H1 (cell line): ENCODE results near the gene BRD3OS. TPM values are rescaled to one million over a fixed set of nuclear protein-coding genes. Genes with fewer than 3 reads are reported as not detected.

Experiments used
- CTCF ChIA-PET: fragments of 300-600 bp; sonication (Branson Sonifier 250); formaldehyde crosslinking; loops from one replicate; lab custom pipeline; 2021; ENCODE audit not compliant: partially characterized antibody; lab: Charles Lee
- POLR2A ChIA-PET: fragments of 300-600 bp; sonication (Branson Sonifier 250); formaldehyde crosslinking; loops from one replicate; lab custom pipeline; 2021; ENCODE audit warnings: inconsistent platforms; ENCODE audit not compliant: partially characterized antibody; lab: Charles Lee
- DNase-seq, 2 experiments: peaks; one replicate each; pipeline versions ENCODE4 v3.0.0 to v3.0.0-alpha.2; 2010 to 2022; ENCODE audit warnings: low spot score in 2 of 2, low read depth in 1 of 2, mixed read lengths in 1 of 2
- FAIRE-seq: peaks from 2 replicates; lab custom pipeline; 2011; peaks lifted over from hg19 to GRCh38; lab: Jason Lieb, UNC
- H2AFZ ChIP-seq: 2 replicates; pipeline ENCODE4 v1.8.1; 2012; ENCODE audit warnings: low read length, inconsistent platforms
- H2AK5ac ChIP-seq: 2 replicates; pipeline ENCODE4 v1.6.1; 2013; ENCODE audit warnings: low read depth, low read length
- H2BK120ac ChIP-seq: replicated peaks from 2 replicates; pipeline ENCODE3; 2013; ENCODE audit warnings: low read depth, low read length, inconsistent platforms
- H2BK12ac ChIP-seq: 2 replicates; pipeline ENCODE4 v1.6.1; 2013; ENCODE audit warnings: low read depth, low read length
- H2BK15ac ChIP-seq: 2 replicates; pipeline ENCODE4 v1.6.1; 2013; ENCODE audit warnings: low read length
- H2BK20ac ChIP-seq: 2 replicates; pipeline ENCODE4 v1.6.1; 2013; ENCODE audit warnings: low read length
- H2BK5ac ChIP-seq: 2 replicates; pipeline ENCODE4 v1.6.1; 2013; ENCODE audit warnings: low read depth, low read length
- H3K14ac ChIP-seq: 2 replicates; pipeline ENCODE4 v1.6.1; 2013; ENCODE audit warnings: inconsistent platforms; ENCODE audit not compliant: insufficient read length
- H3K18ac ChIP-seq: 2 replicates; pipeline ENCODE4 v1.6.1; 2013; ENCODE audit warnings: low read length; ENCODE audit errors: extremely low read depth
- H3K23ac ChIP-seq: 2 replicates; pipeline ENCODE4 v1.6.1; 2013; ENCODE audit warnings: inconsistent platforms; ENCODE audit not compliant: insufficient read length
- H3K23me2 ChIP-seq: 2 replicates; pipeline ENCODE4 v1.6.1; 2013; ENCODE audit warnings: low read depth, low read length
- H3K27ac ChIP-seq: 2 replicates; pipeline ENCODE4 v1.6.1; 2011; ENCODE audit warnings: low read depth, low read length, inconsistent platforms
- H3K27me3 ChIP-seq, 4 experiments: replicated peaks in 1 of 4; 1 replicate in 1 of 4; 2 replicates in 3 of 4; pipeline versions ENCODE4 v1.6.1 to v1.8.1; 2011 to 2013; ENCODE audit warnings: low read length in 3 of 4, mild to moderate bottlenecking in 3 of 4, inconsistent platforms in 2 of 4, mixed read lengths in 2 of 4, moderate library complexity in 1 of 4; ENCODE audit not compliant: control insufficient read depth in 3 of 4, insufficient read depth in 3 of 4; ENCODE audit errors: extremely low read depth in 1 of 4
- H3K36me3 ChIP-seq, 4 experiments: 2 replicates each; pipeline versions ENCODE4 v1.6.1 to v1.8.1; 2011 to 2013; ENCODE audit warnings: mild to moderate bottlenecking in 4 of 4, low read length in 3 of 4, moderate library complexity in 2 of 4, control low read depth in 1 of 4, inconsistent platforms in 1 of 4; ENCODE audit not compliant: insufficient read depth in 4 of 4, control insufficient read depth in 2 of 4
- H3K4ac ChIP-seq: replicated peaks from 2 replicates; pipeline ENCODE3; 2013; ENCODE audit warnings: low read length, low read depth, mixed read lengths, inconsistent platforms; ENCODE audit not compliant: insufficient read length
- H3K4me1 ChIP-seq, 4 experiments: replicated peaks in 1 of 4; 1 replicate in 1 of 4; 2 replicates in 3 of 4; pipeline versions ENCODE4 v1.6.1 to v1.8.1; 2011 to 2013; ENCODE audit warnings: low read length in 3 of 4, inconsistent platforms in 2 of 4, mixed read lengths in 1 of 4; ENCODE audit not compliant: insufficient read depth in 4 of 4, control insufficient read depth in 3 of 4
- H3K4me2 ChIP-seq, 2 experiments: 2 replicates each; pipeline versions ENCODE4 v1.6.1 to v1.8.1; 2011 to 2013; ENCODE audit warnings: low read depth in 2 of 2, low read length in 2 of 2, control low read depth in 1 of 2, inconsistent platforms in 1 of 2, mild to moderate bottlenecking in 1 of 2; ENCODE audit not compliant: insufficient read depth in 1 of 2
- H3K4me3 ChIP-seq, 4 experiments: fragments of 200-600, 300-600 bp in 1 of 4; sonication (generic), shearing (Covaris generic), sonication (Bioruptor Twin) in 1 of 4; 2 replicates each; pipeline versions ENCODE4 v1.5.1 to v1.8.1; 2011 to 2016; ENCODE audit warnings: low read length in 4 of 4, low read depth in 3 of 4, control low read depth in 2 of 4, inconsistent platforms in 2 of 4, mild to moderate bottlenecking in 2 of 4, mixed read lengths in 1 of 4, moderate library complexity in 1 of 4; ENCODE audit not compliant: insufficient read depth in 2 of 4; ENCODE audit errors: extremely low read depth in 1 of 4
- H3K56ac ChIP-seq: replicated peaks from 2 replicates; pipeline ENCODE3; 2013; ENCODE audit warnings: low read depth, mild to moderate bottlenecking, mixed read lengths, low read length, inconsistent platforms; ENCODE audit not compliant: insufficient read length
- H3K79me1 ChIP-seq: 2 replicates; pipeline ENCODE4 v1.6.1; 2013; ENCODE audit warnings: low read depth, low read length, control low read depth
- H3K79me2 ChIP-seq, 2 experiments: 2 replicates each; pipeline versions ENCODE4 v1.6.1 to v1.8.1; 2012 to 2013; ENCODE audit warnings: low read length in 2 of 2, mild to moderate bottlenecking in 2 of 2, inconsistent platforms in 1 of 2; ENCODE audit not compliant: insufficient read depth in 2 of 2, control insufficient read depth in 1 of 2
- H3K9ac ChIP-seq, 4 experiments: replicated peaks in 1 of 4; 1 replicate in 1 of 4; 2 replicates in 3 of 4; pipeline versions ENCODE4 v1.6.1 to v1.8.1; 2011 to 2013; ENCODE audit warnings: low read depth in 3 of 4, low read length in 3 of 4, control low read depth in 2 of 4, mild to moderate bottlenecking in 2 of 4, moderate library complexity in 2 of 4, inconsistent platforms in 1 of 4; ENCODE audit errors: extremely low read depth in 1 of 4
- H3K9me3 ChIP-seq, 2 experiments: 2 replicates each; pipeline versions ENCODE4 v1.6.1 to v1.8.1; 2012 to 2013; ENCODE audit warnings: mild to moderate bottlenecking in 2 of 2, moderate library complexity in 2 of 2, control low read depth in 1 of 2, inconsistent platforms in 1 of 2, low read depth in 1 of 2, low read length in 1 of 2, mixed read lengths in 1 of 2; ENCODE audit not compliant: insufficient read depth in 2 of 2
- H4K20me1 ChIP-seq, 2 experiments: replicated peaks in 1 of 2; 2 replicates each; pipeline versions ENCODE3 to v1.8.1; 2011 to 2013; ENCODE audit warnings: inconsistent platforms in 2 of 2, low read length in 2 of 2, mild to moderate bottlenecking in 1 of 2; ENCODE audit not compliant: insufficient read depth in 2 of 2, control insufficient read depth in 1 of 2
- H4K5ac ChIP-seq: 2 replicates; pipeline ENCODE4 v1.6.1; 2013; ENCODE audit warnings: low read length, low read depth, mixed read lengths, inconsistent platforms; ENCODE audit not compliant: insufficient read length
- H4K8ac ChIP-seq: 2 replicates; pipeline ENCODE4 v1.8.0; 2013; ENCODE audit warnings: mild to moderate bottlenecking, moderate library complexity, low read length, inconsistent platforms; ENCODE audit not compliant: insufficient read depth; ENCODE audit errors: extremely low read depth
- H4K91ac ChIP-seq: replicated peaks from 2 replicates; pipeline ENCODE3; 2013; ENCODE audit warnings: low read length, mixed read lengths, inconsistent platforms; ENCODE audit not compliant: insufficient read length
- GABPA ChIP-seq: IDR thresholded peaks from 2 replicates; pipeline ENCODE4 v1.6.1; 2011; ENCODE audit warnings: mild to moderate bottlenecking, low read length, moderate library complexity, borderline replicate concordance; ENCODE audit not compliant: insufficient read depth
- GTF2F1 ChIP-seq: IDR thresholded peaks from 2 replicates; pipeline ENCODE4 v1.6.1; 2012; ENCODE audit warnings: low read depth, low read length, improper control_type of control experiment, borderline replicate concordance
- POLR2A ChIP-seq, 2 experiments: IDR thresholded peaks; 1 replicate in 1 of 2; 2 replicates in 1 of 2; pipeline ENCODE4 v1.6.1; 2011; ENCODE audit warnings: low read depth in 2 of 2, low read length in 2 of 2, mild to moderate bottlenecking in 2 of 2; ENCODE audit errors: control extremely low read depth in 1 of 2
- WGBS, 2 experiments: shearing (Covaris generic) in 1 of 2; methylation state at CpG; one replicate each; pipeline versions ENCODE4 v1.1.6 to v1.1.7; 2013 to 2015; ENCODE audit warnings: low lambda C conversion rate in 2 of 2, mixed read lengths in 2 of 2, inconsistent platforms in 1 of 2, low coverage in 1 of 2, missing lambda C conversion rate in 1 of 2; ENCODE audit not compliant: insufficient replicate concordance in 2 of 2, insufficient coverage in 1 of 2, insufficient read length in 1 of 2; ENCODE audit errors: extremely low coverage in 1 of 2, missing lambda C conversion rate in 1 of 2; 5-methylcytosine and 5-hydroxymethylcytosine counted together
- polyA plus RNA-seq, 7 experiments: library from polyadenylated mRNA; depleted of rRNA in 3 of 7; stranded (reverse) in 5 of 7; unstranded in 2 of 7; fragments of >200 nt in 5 of 7; fragments of 200-250 nt in 2 of 7; gene quantifications; 1 replicate in 5 of 7; 2 replicates in 1 of 7; 4 replicates in 1 of 7; pipeline versions ENCODE4 v1.2.1 to v1.2.3, GENCODE V29; 2011 to 2013; ENCODE audit warnings: missing spikeins in 2 of 7, mixed read lengths in 2 of 7
- total RNA-seq: library from RNA; stranded (reverse); fragmentation: NEBNext Ultra II Directional; extraction: Animal tissue kit (Norgen Biotek cat#: 25700); gene quantifications from 2 replicates; pipeline ENCODE4 v1.2.1, GENCODE V29; 2021

BRD3OS gene
- total and polyA plus RNA-seq, 2 of the 8 experiments (the other 6 are each of a cell fraction or from before 2014, with no cell fraction given): 12.7 to 20.2 TPM

DNA sequence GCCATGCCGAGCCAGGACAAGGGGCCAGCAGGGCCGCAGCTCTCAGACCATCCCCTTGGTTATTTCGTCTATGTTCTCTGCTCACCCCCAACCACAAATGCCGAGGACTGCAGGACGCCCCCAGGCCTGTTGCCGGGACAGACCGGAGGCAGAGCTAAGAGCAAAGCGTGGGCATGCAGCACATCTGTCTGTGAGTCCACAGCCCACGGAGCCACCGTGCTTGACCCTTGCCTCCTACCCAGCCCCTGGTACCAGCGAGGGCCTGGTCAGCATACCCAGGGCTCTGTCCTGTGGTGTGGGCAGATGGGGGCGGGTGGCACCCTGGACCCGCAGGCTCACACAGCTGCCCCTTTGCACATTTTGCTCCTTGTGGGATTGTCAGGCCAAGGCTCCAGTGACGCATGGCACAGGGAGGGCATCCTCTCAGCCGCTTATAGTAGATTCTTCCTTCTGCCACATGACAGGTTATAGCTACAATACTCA, 37.8 kb downstream of the BRD3OS start:
- no peak overlapping the region for H2BK120ac ChIP-seq
- no peak for TF ChIP-seq GTF2F1
- no peak for TF ChIP-seq GABPA
- no peak for TF ChIP-seq POLR2A (IDR thresholded peaks at IDR 0.05; ENCODE audit: control extremely low read depth in 1 of 2, low read depth in 2 of 2, low read length in 2 of 2)

More for the DNA sequence above, 37.8 kb downstream of the BRD3OS start:
- Histone ChIP-seq H4K5ac (no peak overlapping the region), H3K79me1 (peaks cover 37% of the 10 kb centered on the region), H4K20me1 (peaks cover 56 to 57% of the 10 kb centered on the region in 2 experiments), H3K23me2 (peaks cover 5% of the 10 kb centered on the region), H2BK12ac (no peak overlapping the region), H2BK20ac (no peak overlapping the region), H3K14ac (no peak overlapping the region), H3K4me2 (no peak overlapping the region), H4K91ac (no peak overlapping the region), H3K23ac (no peak overlapping the region), H3K9ac (no peak overlapping the region), H3K9me3 (no peaks in the 10 kb centered on the region), H2BK5ac (no peak overlapping the region; the same call in 1 of the 2 replicates), H3K27me3 (no peaks in the 10 kb centered on the region), H3K56ac (no peak overlapping the region), H3K4me3 (no peak overlapping the region), H2BK15ac (no peak overlapping the region), H3K4ac (no peak overlapping the region), H3K18ac (no peak overlapping the region; the same call in 1 of the 2 replicates), H3K27ac (no peak overlapping the region), H2AK5ac (no peak overlapping the region), H3K4me1 (peaks cover 0 to 15% (median 10%) of the 10 kb centered on the region in 4 experiments; a peak in 5 of 7 replicates), H3K79me2 (peaks cover 38 to 91% of the 10 kb centered on the region in 2 experiments), H4K8ac (no peak overlapping the region), H2AFZ (no peak overlapping the region), H3K36me3 (no peaks in the 10 kb centered on the region; a peak in 1 of 8 replicates)
- peak in 1 of 2 experiments; percentile 40 for DNase-seq
- ChIA-PET CTCF (interaction anchor here (1.0 to 2.1 kb wide), 4 partner anchors 9 to 36 kb away, joined by 3 to 10 read pairs (median 6); no protein-coding TSS in a partner anchor), POLR2A (interaction anchor here (0.9 to 2.0 kb wide), 4 partner anchors 12 to 75 kb away, joined by 3 to 9 read pairs (median 4); partner anchors contain the start of gene WDR5)
- WGBS, 2 experiments: 91% methylated on average over 15 of the region's 15 CpGs; no CpG with 5 or more reads in 1 of the 2 experiments
- no peak for FAIRE-seq
